ENCODE data around the gene GHRH. TPM values are rescaled to one million over a fixed set of nuclear protein-coding genes. Genes with fewer than 3 reads are reported as not detected.

Gene GHRH
- total and polyA plus RNA-seq, 8 donors = not detected

DNA sequence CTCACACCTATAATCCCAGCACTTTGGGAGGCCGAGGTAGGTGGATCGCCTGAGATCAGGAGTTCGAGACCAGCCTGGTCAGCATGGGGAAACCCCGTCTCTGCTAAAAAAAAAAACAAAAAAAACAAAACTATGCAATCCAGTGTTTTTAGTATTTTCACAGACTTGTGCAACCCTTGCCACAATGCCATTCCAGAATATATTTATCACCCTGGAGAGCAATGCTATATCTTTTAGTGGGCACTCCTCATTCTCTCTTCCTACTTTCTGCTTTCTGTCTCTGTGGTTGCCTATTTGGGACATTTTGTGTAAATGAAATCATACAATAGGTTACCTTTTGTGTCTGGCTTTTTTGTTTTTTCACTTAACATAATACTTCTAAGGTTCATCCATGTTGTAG, 43.2 kb downstream of the GHRH start:
- 92 to 98% (median 95%) methylated on average over 4 of the region's 4 CpGs for WGBS, 5 donors
- Histone ChIP-seq H3K4me3 (no peak overlapping the region), H3K4me1 (peaks cover 5 to 39% (median 30%) of the 10 kb centered on the region in 4 donors), H3K27ac (no peak overlapping the region), H3K36me3 (peaks cover 26 to 87% (median 75%) of the 10 kb centered on the region in 4 donors), H3K27me3 (no peaks in the 10 kb centered on the region), H3K9me3 (no peaks in the 10 kb centered on the region)
- intact Hi-C loops (cut with DNase I; ENCODE audit: low total_unique reads) = no loop called here
- no peak for TF ChIP-seq EP300 (IDR thresholded peaks at IDR 0.05)
- DNase-seq = no peak

GRCh38 chr20:37209661-37210314, 51.8 kb downstream of the GHRH start:
- H3K9me3 ChIP-seq = no peaks in the 10 kb centered on the region
- no peak overlapping the region for H3K4me3 ChIP-seq
- intact Hi-C loops (cut with DNase I; ENCODE audit: low total_unique reads) = no loop called here
- H3K36me3 ChIP-seq = peaks cover 69 to 100% (median 100%) of the 10 kb centered on the region in 4 donors
- no peak for DNase-seq
- no peaks in the 10 kb centered on the region for H3K4me1 ChIP-seq
- WGBS, 5 donors = 75 to 85% (median 83%) methylated on average over 6 of the region's 6 CpGs
- H3K27me3 ChIP-seq = no peaks in the 10 kb centered on the region
- TF ChIP-seq, protein P1, sequence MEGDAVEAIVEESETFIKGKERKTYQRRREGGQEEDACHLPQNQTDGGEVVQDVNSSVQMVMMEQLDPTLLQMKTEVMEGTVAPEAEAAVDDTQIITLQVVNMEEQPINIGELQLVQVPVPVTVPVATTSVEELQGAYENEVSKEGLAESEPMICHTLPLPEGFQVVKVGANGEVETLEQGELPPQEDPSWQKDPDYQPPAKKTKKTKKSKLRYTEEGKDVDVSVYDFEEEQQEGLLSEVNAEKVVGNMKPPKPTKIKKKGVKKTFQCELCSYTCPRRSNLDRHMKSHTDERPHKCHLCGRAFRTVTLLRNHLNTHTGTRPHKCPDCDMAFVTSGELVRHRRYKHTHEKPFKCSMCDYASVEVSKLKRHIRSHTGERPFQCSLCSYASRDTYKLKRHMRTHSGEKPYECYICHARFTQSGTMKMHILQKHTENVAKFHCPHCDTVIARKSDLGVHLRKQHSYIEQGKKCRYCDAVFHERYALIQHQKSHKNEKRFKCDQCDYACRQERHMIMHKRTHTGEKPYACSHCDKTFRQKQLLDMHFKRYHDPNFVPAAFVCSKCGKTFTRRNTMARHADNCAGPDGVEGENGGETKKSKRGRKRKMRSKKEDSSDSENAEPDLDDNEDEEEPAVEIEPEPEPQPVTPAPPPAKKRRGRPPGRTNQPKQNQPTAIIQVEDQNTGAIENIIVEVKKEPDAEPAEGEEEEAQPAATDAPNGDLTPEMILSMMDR (IDR thresholded peaks at IDR 0.05) = no peak
- no peak for TF ChIP-seq EP300 (IDR thresholded peaks at IDR 0.05)
- no peak for TF ChIP-seq POLR2A (IDR thresholded peaks at IDR 0.05)
- no peak for TF ChIP-seq POLR2AphosphoS5 (IDR thresholded peaks at IDR 0.05)
- no peak overlapping the region for H3K27ac ChIP-seq

DNA sequence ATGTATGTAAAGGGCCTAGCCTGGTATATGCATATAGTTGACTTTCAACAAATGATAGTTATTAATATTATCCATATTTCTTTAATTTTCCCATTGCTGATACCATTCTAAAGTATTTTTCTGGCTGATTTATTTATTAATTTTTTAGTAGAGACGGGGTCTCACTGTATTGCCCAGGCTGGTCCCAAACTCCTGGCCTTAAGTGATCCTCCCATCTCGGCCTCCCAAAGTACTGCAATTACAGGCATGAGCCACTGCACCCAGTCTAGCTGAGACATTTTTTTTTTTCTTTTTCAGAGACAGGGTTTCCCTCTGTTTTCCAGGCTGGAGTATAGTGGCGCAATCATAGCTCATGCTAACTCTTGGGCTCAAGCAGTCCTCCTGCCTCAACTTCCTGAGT, 52.4 kb downstream of the GHRH start:
- H3K4me3 ChIP-seq = no peak overlapping the region
- H3K36me3 ChIP-seq = peaks cover 75 to 100% (median 100%) of the 10 kb centered on the region in 4 donors
- no peak for DNase-seq
- H3K27ac ChIP-seq = no peak overlapping the region
- no peaks in the 10 kb centered on the region for H3K9me3 ChIP-seq
- H3K27me3 ChIP-seq = no peaks in the 10 kb centered on the region
- TF ChIP-seq POLR2A (IDR thresholded peaks at IDR 0.05) (no peak), EP300 (IDR thresholded peaks at IDR 0.05) (no peak), POLR2AphosphoS5 (IDR thresholded peaks at IDR 0.05) (no peak)
- TF ChIP-seq, protein P1 (IDR thresholded peaks at IDR 0.05) = no peak
- 97 to 99% (median 97%) methylated on average over 3 of the region's 3 CpGs for WGBS, 5 donors
- H3K4me1 ChIP-seq = no peaks in the 10 kb centered on the region
- intact Hi-C loops (cut with DNase I; ENCODE audit: low total_unique reads) = no loop called here

- TF ChIP-seq POLR2AphosphoS5 (IDR thresholded peaks at IDR 0.05) = no peak
- intact Hi-C loops (cut with DNase I; ENCODE audit: low total_unique reads) = no loop called here
- H3K36me3 ChIP-seq = peaks cover 68 to 97% (median 93%) of the 10 kb centered on the region in 4 donors
These were observed 54.4 kb downstream of the GHRH start for GRCh38 chr20:37207171-37207570.

DNA sequence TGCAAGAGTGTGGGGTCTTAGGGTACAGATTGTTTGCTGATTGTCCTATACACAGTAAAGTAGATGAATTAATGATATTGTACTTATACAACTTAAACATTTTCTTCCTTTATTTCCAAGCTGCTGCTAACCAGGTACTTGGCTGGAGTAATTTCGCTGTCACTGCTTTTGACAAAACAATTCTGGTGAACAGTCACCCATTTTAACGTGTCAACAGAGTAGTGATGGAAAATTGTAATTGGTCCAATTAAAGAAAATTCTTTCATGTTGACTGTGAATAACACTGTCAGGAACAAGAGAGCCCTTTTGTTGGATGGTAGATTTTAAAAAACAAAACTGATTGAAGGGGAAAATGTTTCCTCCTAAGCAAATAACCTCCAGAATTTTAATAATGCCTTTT, 55.8 kb downstream of the GHRH start:
- H3K4me3 ChIP-seq = no peak overlapping the region
- WGBS, 5 donors = 53 to 70% (median 66%) methylated on average over 2 of the region's 2 CpGs
- H3K4me1 ChIP-seq = peaks cover 0 to 16% (median 8%) of the 10 kb centered on the region in 4 donors
- no peaks in the 10 kb centered on the region for H3K9me3 ChIP-seq
- TF ChIP-seq, protein P1 (IDR thresholded peaks at IDR 0.05) = no peak
- TF ChIP-seq POLR2A (IDR thresholded peaks at IDR 0.05) (no peak), POLR2AphosphoS5 (IDR thresholded peaks at IDR 0.05) (no peak), EP300 (IDR thresholded peaks at IDR 0.05) (no peak)
- intact Hi-C loops (cut with DNase I; ENCODE audit: low total_unique reads) = no loop called here
- peaks cover 61 to 96% (median 90%) of the 10 kb centered on the region in 4 donors for H3K36me3 ChIP-seq
- no peaks in the 10 kb centered on the region for H3K27me3 ChIP-seq
- DNase-seq = no peak
- H3K27ac ChIP-seq = no peak overlapping the region

More at GRCh38 chr20:37207171-37207570, 54.4 kb downstream of the GHRH start:
- Histone ChIP-seq H3K4me3 (no peak overlapping the region), H3K27ac (no peak overlapping the region), H3K9me3 (no peaks in the 10 kb centered on the region), H3K27me3 (no peaks in the 10 kb centered on the region), H3K4me1 (peaks cover 0 to 7% (median 3%) of the 10 kb centered on the region in 4 donors)
- 93 to 96% (median 96%) methylated on average over 11 of the region's 11 CpGs for WGBS, 5 donors
- DNase-seq = no peak

Data from stomach (tissue), 9 donors.